ENCODE results near the gene ATF2.

Gene ATF2

GRCh38 chr2:175167792-175168563 is at the start of gene ATF2:
ATF2 (minus strand) TSS chr2:175168203; CDS start chr2:175136443, 31,760 bp downstream.
- DNase-seq (ENCODE audit: low read depth): peak; percentile 100

- DNase-seq (ENCODE audit: low read depth): no peak
Observed at GRCh38 chr2:175207741-175208438, 39.9 kb upstream of the ATF2 start.

GRCh38 chr2:175206866-175207265 is 38.9 kb upstream of the ATF2 start:
- DNase-seq (ENCODE audit: low read depth): no peak

GRCh38 chr2:175205523-175205922 is 37.5 kb upstream of the ATF2 start:
- peak; percentile 54 for DNase-seq (ENCODE audit: low read depth)

- peak; percentile 57 for DNase-seq (ENCODE audit: low read depth)
Observed at GRCh38 chr2:175203621-175204496, 35.9 kb upstream of the ATF2 start.

- no peak for DNase-seq (ENCODE audit: low read depth)
Observed at GRCh38 chr2:175195012-175195411, 27.0 kb upstream of the ATF2 start.

GRCh38 chr2:175188761-175189160 is 20.8 kb upstream of the ATF2 start:
- DNase-seq (ENCODE audit: low read depth): no peak

GRCh38 chr2:175187378-175187777 is 19.4 kb upstream of the ATF2 start:
- peak; percentile 19 for DNase-seq (ENCODE audit: low read depth)

- no peak for DNase-seq (ENCODE audit: low read depth)
Observed at GRCh38 chr2:175183674-175184073, 15.7 kb upstream of the ATF2 start.

GRCh38 chr2:175181877-175182308 is 13.9 kb upstream of the ATF2 start:
- no peak for DNase-seq (ENCODE audit: low read depth)

GRCh38 chr2:175181104-175181876 is 13.3 kb upstream of the ATF2 start, which contains the start of gene ATP5MC3:
ATP5MC3 (minus strand) TSS chr2:175181710; CDS start chr2:175181393, 317 bp downstream.
- peak; percentile 94 for DNase-seq (ENCODE audit: low read depth)

- peak; percentile 54 for DNase-seq (ENCODE audit: low read depth)
Observed at GRCh38 chr2:175180701-175181103, 12.7 kb upstream of the ATF2 start.

- no peak for DNase-seq (ENCODE audit: low read depth)
Observed at GRCh38 chr2:175176624-175177023, 8.6 kb upstream of the ATF2 start.

GRCh38 chr2:175175896-175176295 is 7.9 kb upstream of the ATF2 start:
- DNase-seq (ENCODE audit: low read depth): peak; percentile 53

- no peak for DNase-seq (ENCODE audit: low read depth)
Observed at GRCh38 chr2:175175320-175175719, 7.3 kb upstream of the ATF2 start.

GRCh38 chr2:175170659-175171304 is 2.8 kb upstream of the ATF2 start:
- DNase-seq (ENCODE audit: low read depth): no peak

- no peak for DNase-seq (ENCODE audit: low read depth)
Observed at GRCh38 chr2:175169191-175169590, 1.2 kb upstream of the ATF2 start.

- DNase-seq (ENCODE audit: low read depth): no peak
Observed at GRCh38 chr2:175168564-175168945, 552 bp upstream of the ATF2 start.

- DNase-seq (ENCODE audit: low read depth): peak; percentile 43
Observed at GRCh38 chr2:175167076-175167791, 769 bp downstream of the ATF2 start.

- DNase-seq (ENCODE audit: low read depth): no peak
Observed at GRCh38 chr2:175166216-175166824, 1.7 kb downstream of the ATF2 start.
